Pericardium fibroblast (primary cell): ENCODE measurements around the gene SPATA22. TPM values are rescaled to one million over a fixed set of nuclear protein-coding genes. Genes with fewer than 3 reads are reported as not detected.

Experiments used
- total RNA-seq: library from RNA; depleted of rRNA; stranded (reverse); fragments of >200 nt; gene quantifications from 2 replicates; pipeline ENCODE4 v1.2.3, GENCODE V29; 2015

Gene SPATA22, protein sequence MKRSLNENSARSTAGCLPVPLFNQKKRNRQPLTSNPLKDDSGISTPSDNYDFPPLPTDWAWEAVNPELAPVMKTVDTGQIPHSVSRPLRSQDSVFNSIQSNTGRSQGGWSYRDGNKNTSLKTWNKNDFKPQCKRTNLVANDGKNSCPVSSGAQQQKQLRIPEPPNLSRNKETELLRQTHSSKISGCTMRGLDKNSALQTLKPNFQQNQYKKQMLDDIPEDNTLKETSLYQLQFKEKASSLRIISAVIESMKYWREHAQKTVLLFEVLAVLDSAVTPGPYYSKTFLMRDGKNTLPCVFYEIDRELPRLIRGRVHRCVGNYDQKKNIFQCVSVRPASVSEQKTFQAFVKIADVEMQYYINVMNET
- 1.0 and 2.7 TPM in 2 replicates for total RNA-seq

DNA sequence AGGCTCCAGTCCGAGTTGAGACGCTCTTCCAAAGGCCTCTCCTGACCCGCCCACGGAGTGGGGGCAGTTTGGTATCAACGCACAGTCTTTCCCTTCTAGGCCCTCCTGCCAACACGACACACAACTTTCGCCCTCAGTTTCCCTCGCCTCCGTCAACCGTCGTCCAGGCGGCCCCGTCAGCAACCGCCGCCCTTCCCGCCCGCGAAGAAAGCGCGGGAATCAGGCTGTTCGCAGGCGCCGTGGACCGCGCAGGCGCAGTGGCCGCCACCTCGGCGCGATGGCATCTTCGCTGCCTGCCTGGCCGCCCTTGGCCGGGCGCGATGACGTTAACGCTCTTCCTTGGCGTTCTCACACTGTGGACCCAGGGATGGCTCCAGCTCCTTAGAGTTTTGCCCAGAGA lies at the start of gene SPATA22:
Gene SPATA22, minus strand, starts transcription at position 221 of the 400 bp plus-strand sequence. CDS start 2,494 bp downstream, outside the sequence.

DNA sequence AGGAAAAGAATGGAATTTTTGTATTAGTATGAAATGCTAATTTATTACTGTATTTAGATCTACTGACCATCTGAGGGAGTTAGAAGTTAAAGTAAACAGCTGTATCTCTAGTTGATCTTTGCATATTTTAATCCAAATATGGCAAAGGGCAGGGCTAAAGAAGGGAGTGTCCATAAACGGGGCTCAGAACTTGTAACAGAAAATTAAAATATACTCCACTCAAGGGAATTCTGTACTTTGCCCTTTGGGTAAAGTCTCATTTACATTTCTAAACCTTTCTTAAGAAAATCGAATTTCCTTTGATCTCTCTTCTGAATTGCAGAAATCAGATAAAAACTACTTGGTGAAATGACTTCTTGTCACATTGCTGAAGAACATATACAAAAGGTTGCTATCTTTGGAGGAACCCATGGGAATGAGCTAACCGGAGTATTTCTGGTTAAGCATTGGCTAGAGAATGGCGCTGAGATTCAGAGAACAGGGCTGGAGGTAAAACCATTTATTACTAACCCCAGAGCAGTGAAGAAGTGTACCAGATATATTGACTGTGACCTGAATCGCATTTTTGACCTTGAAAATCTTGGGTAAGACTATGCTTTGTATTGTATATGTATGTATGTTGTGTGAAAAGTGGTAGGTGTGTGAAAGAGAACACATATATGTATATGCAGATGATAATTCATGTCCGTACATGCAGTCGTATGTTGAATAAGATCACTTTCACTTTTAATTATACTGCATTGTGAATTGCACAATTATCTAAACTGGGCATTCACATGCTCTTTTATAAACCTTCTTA lies 4.4 kb upstream of the SPATA22 start, which contains the start of gene ASPA:
Gene ASPA, plus strand, starts transcription at position 186 of the 799 bp plus-strand sequence. Its CDS starts 163 bp downstream, at position 349.

DNA sequence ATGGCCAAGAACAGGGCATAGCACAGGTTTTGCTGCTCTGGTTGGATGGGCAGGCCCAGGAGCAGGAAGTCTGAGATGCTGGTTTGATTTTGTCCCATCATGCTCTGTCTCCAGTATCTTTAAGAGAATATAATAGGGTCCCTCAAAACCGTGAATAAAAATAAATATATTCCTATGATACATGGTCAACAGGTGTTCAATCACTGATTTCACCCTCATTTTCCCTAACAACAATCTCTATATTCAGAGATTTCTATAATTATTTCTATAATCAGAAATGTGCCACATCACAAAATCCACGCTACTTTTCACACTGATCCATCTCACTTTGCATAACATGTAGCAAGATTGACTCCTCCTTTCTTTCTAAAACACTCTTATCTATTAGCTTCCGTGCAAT lies 37.9 kb downstream of the SPATA22 start, which contains the start of gene OR1E2:
Gene OR1E2, minus strand, starts transcription at position 101 of the 400 bp plus-strand sequence. Its CDS starts 0 bp downstream, at position 101.

DNA sequence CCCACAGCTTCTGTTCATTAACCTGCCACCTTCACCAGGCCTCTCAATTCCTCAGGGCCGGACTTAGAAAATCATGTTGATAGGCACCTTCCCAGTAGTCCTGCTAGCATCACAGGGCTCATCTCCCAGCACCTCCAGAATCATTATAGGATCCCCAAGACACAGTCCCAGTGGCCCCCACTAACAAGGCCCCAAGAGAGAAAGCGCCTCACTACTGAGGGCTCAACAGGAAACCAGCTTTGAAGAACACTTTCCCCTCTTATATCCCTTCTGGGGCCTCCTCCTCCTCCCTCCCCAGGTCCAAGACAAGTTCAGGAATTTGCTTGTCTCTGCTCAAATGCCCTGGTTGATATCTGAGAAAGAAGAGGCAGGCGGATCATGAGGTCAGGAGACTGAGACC lies 60.5 kb downstream of the SPATA22 start, which contains the start of gene OR3A3:
Gene OR3A3, plus strand, starts transcription at position 301 of the 400 bp plus-strand sequence.

DNA sequence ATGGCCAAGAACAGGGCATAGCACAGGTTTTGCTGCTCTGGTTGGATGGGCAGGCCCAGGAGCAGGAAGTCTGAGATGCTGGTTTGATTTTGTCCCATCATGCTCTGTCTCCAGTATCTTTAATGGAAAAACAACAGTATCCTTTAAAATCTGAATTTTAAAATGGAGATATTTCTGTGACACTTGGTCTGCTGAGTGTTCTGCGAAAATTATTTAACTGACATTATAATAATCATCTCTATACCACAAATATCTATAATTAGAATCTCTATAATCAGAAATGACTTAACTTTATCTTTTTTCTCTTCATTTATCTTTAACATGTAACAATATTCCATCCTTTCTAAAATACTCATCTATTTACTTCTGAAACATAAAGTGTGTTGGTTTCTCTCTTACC lies 73.3 kb downstream of the SPATA22 start, which contains the start of gene OR1E1:
Gene OR1E1, minus strand, starts transcription at position 101 of the 400 bp plus-strand sequence. Its CDS starts 0 bp downstream, at position 101.

Other genes starting within 250 kb of the SPATA22 start
- gene OR3A1, start 173.5 kb downstream of the SPATA22 start, total RNA-seq = not detected in 2 replicates
- 0.70 TPM in 1 of 2 replicates, not detected in the other for gene OR3A2, start 85.5 kb downstream of the SPATA22 start, total RNA-seq
- not detected in 2 replicates for gene OR1E1, start 73.4 kb downstream of the SPATA22 start, total RNA-seq
- 0.12 TPM in 1 of 2 replicates, not detected in the other for gene OR3A3, start 60.4 kb downstream of the SPATA22 start, total RNA-seq
- not detected in 2 replicates for gene OR1E2, start 38.0 kb downstream of the SPATA22 start, total RNA-seq
- gene ASPA, start 4.2 kb upstream of the SPATA22 start, total RNA-seq = 0.85 and 1.4 TPM in 2 replicates
- gene TRPV3, start 86.0 kb upstream of the SPATA22 start, total RNA-seq = 1.2 and 1.5 TPM in 2 replicates
- 1.1 and 1.2 TPM in 2 replicates for gene TRPV1, start 137.6 kb upstream of the SPATA22 start, total RNA-seq
- gene SHPK, start 164.4 kb upstream of the SPATA22 start, total RNA-seq = 4.6 and 9.2 TPM in 2 replicates
- 15.2 and 18.7 TPM in 2 replicates for gene CTNS, start 164.9 kb upstream of the SPATA22 start, total RNA-seq
- gene TAX1BP3, start 196.8 kb upstream of the SPATA22 start, total RNA-seq = 331 and 447 TPM in 2 replicates
- gene EMC6, start 197.0 kb upstream of the SPATA22 start, total RNA-seq = 19.7 and 21.9 TPM in 2 replicates
- 0.58 and 1.4 TPM in 2 replicates for gene P2RX5, start 224.3 kb upstream of the SPATA22 start, total RNA-seq